ENCODE results near the gene BPIFA3. TPM values are rescaled to one million over a fixed set of nuclear protein-coding genes. Genes with fewer than 3 reads are reported as not detected.

BPIFA3 gene
- polyA plus RNA-seq, 1 donor from 2014 or later: not detected

Other genes starting within 250 kb of the BPIFA3 start
- not detected in 2 replicates for gene SUN5, start 212.9 kb upstream of the BPIFA3 start, polyA plus RNA-seq
- not detected in 2 replicates for gene BPIFB2, start 209.6 kb upstream of the BPIFA3 start, polyA plus RNA-seq
- gene BPIFB6, start 185.7 kb upstream of the BPIFA3 start, polyA plus RNA-seq: not detected in 2 replicates
- gene BPIFB3, start 163.4 kb upstream of the BPIFA3 start, polyA plus RNA-seq: not detected in 2 replicates
- not detected in 2 replicates for gene BPIFB4, start 137.7 kb upstream of the BPIFA3 start, polyA plus RNA-seq
- gene BPIFA2, start 49.2 kb upstream of the BPIFA3 start, polyA plus RNA-seq: not detected in 2 replicates
- gene BPIFA1, start 18.6 kb downstream of the BPIFA3 start, polyA plus RNA-seq: not detected in 2 replicates
- not detected in 2 replicates for gene BPIFB1, start 65.9 kb downstream of the BPIFA3 start, polyA plus RNA-seq
- 47.2 and 52.5 TPM in 2 replicates for gene CDK5RAP1, start 184.2 kb downstream of the BPIFA3 start, polyA plus RNA-seq
- gene SNTA1, start 226.4 kb downstream of the BPIFA3 start, polyA plus RNA-seq: 7.2 and 8.6 TPM in 2 replicates